PC-3 (cell line): ENCODE measurements around the gene C16orf96. TPM values are rescaled to one million over a fixed set of nuclear protein-coding genes. Genes with fewer than 3 reads are reported as not detected.

ENCODE experiments used
- ATAC-seq: fragments of 200-7000 bp; cut with Tn5 transposase; 2 replicates; pipeline ENCODE4 v1.9.1; 2020; ENCODE audit warnings: mild to moderate bottlenecking, moderate library complexity
- BruUV-seq: library from RNA; stranded (reverse); fragments of 400-500 nt; replicated peaks from 2 replicates; lab custom pipeline; 2021; lab: Mats Ljungman, UMichigan
- CTCF ChIA-PET: fragments of 300-600 bp; sonication (Branson Sonifier 250); formaldehyde crosslinking; loops from one replicate; lab custom pipeline; 2022; ENCODE audit warnings: antibody characterized with exemption; lab: Charles Lee
- POLR2A ChIA-PET: fragments of 300-600 bp; sonication (Branson Sonifier 250); formaldehyde crosslinking; loops from one replicate; lab custom pipeline; 2022; ENCODE audit warnings: antibody characterized with exemption; ENCODE audit not compliant: unreplicated experiment; lab: Charles Lee
- DNase-seq: peaks from one replicate; pipeline ENCODE4 v3.0.0-alpha.2; 2015
- H2AFZ ChIP-seq: fragments of 300-600 bp; sonication (generic); 2 replicates; pipeline ENCODE4 v1.6.0; 2016; ENCODE audit warnings: antibody characterized with exemption, low read length
- H3F3A ChIP-seq: fragments of 300-600 bp; sonication (generic); one replicate; pipeline ENCODE4 v1.6.0; 2017; ENCODE audit warnings: antibody characterized with exemption, low read length, control low read depth, mild to moderate bottlenecking; ENCODE audit not compliant: unreplicated experiment
- H3K27ac ChIP-seq: fragments of 300-600 bp; sonication (generic); 2 replicates; pipeline ENCODE4 v1.5.1; 2016; ENCODE audit warnings: mild to moderate bottlenecking, low read length
- H3K27me3 ChIP-seq: fragments of 300-600 bp; sonication (generic); 2 replicates; pipeline ENCODE4 v1.6.1; 2016; ENCODE audit warnings: low read length, mixed read lengths
- H3K36me3 ChIP-seq: fragments of 300-600 bp; sonication (generic); 2 replicates; pipeline ENCODE4 v1.6.1; 2016; ENCODE audit warnings: low read depth, mixed run types, low read length, mixed read lengths
- H3K4me1 ChIP-seq: fragments of 300-600 bp; sonication (generic); 2 replicates; pipeline ENCODE4 v1.5.1; 2016; ENCODE audit warnings: low read length; ENCODE audit not compliant: insufficient read depth
- H3K4me2 ChIP-seq: fragments of 300-600 bp; sonication (generic); 2 replicates; pipeline ENCODE4 v1.6.0; 2016; ENCODE audit warnings: low read length
- H3K4me3 ChIP-seq: fragments of 300-600 bp; sonication (generic); 2 replicates; pipeline ENCODE4 v1.5.1; 2016; ENCODE audit warnings: mild to moderate bottlenecking, low read length, mixed read lengths
- H3K79me2 ChIP-seq: fragments of 300-600 bp; sonication (generic); 2 replicates; pipeline ENCODE4 v1.6.1; 2017; ENCODE audit warnings: low read length, mixed read lengths
- H3K9ac ChIP-seq: fragments of 300-600 bp; sonication (generic); 2 replicates; pipeline ENCODE4 v1.6.0; 2016; ENCODE audit warnings: mild to moderate bottlenecking, low read length
- H3K9me2 ChIP-seq: fragments of 300-600 bp; sonication (generic); replicated peaks from 2 replicates; pipeline ENCODE4 v1.6.1; 2016; ENCODE audit warnings: mixed run types, low read length, mixed read lengths
- H3K9me3 ChIP-seq: fragments of 300-600 bp; sonication (generic); 2 replicates; pipeline ENCODE4 v1.6.1; 2016; ENCODE audit warnings: low read length, mixed read lengths
- H4K20me1 ChIP-seq: fragments of 300-600 bp; sonication (generic); 2 replicates; pipeline ENCODE4 v1.6.1; 2016; ENCODE audit warnings: low read length, mixed read lengths
- EZH2 ChIP-seq: fragments of 300-600 bp; sonication (generic); IDR thresholded peaks from one replicate; pipeline ENCODE4 v1.6.1; 2017; ENCODE audit warnings: antibody characterized with exemption, mild to moderate bottlenecking, low read length; ENCODE audit not compliant: unreplicated experiment
- EZH2phosphoT487 ChIP-seq: fragments of 300-600 bp; sonication (generic); IDR thresholded peaks from 2 replicates; pipeline ENCODE4 v1.6.1; 2018; ENCODE audit warnings: mild to moderate bottlenecking, antibody characterized with exemption, low read length, borderline replicate concordance
- intact Hi-C: fragments of 100-400 bp; cut with micrococcal nuclease; formaldehyde crosslinking; loops from 2 replicates; pipeline ENCODE4 v1.9.0; 2023
- total RNA-seq: library from RNA; depleted of rRNA; stranded (reverse); fragments of >200 nt; gene quantifications from 2 replicates; pipeline ENCODE4 v1.2.3, GENCODE V29; 2014
- TF ChIP-seq, protein P1 (sequence below): fragments of 300-600 bp; sonication (generic); conservative IDR thresholded peaks from 2 replicates; pipeline ENCODE4 v1.5.1; 2017; ENCODE audit warnings: antibody characterized with exemption, low read depth, mild to moderate bottlenecking, low read length

The C16orf96 gene
- total RNA-seq, 1 experiment from 2014 or later: not detected

- H3K4me1 ChIP-seq: no peaks in the 10 kb centered on the region
- ATAC-seq (no peak), DNase-seq (no peak)
- H3K27ac ChIP-seq: no peak overlapping the region
- H3K9me3 ChIP-seq: no peaks in the 10 kb centered on the region
- POLR2A ChIA-PET: no interaction called here
- no peaks in the 10 kb centered on the region for H4K20me1 ChIP-seq
- no peaks in the 10 kb centered on the region for H3K9me2 ChIP-seq
- no peaks in the 10 kb centered on the region for H3K27me3 ChIP-seq
- CTCF ChIA-PET: interaction anchor here (1.0 to 1.5 kb wide), 3 partner anchors 37 to 42 kb away, joined by 3 to 13 read pairs (median 4); no protein-coding TSS in a partner anchor
- no peak for TF ChIP-seq EZH2
- TF ChIP-seq, protein P1, sequence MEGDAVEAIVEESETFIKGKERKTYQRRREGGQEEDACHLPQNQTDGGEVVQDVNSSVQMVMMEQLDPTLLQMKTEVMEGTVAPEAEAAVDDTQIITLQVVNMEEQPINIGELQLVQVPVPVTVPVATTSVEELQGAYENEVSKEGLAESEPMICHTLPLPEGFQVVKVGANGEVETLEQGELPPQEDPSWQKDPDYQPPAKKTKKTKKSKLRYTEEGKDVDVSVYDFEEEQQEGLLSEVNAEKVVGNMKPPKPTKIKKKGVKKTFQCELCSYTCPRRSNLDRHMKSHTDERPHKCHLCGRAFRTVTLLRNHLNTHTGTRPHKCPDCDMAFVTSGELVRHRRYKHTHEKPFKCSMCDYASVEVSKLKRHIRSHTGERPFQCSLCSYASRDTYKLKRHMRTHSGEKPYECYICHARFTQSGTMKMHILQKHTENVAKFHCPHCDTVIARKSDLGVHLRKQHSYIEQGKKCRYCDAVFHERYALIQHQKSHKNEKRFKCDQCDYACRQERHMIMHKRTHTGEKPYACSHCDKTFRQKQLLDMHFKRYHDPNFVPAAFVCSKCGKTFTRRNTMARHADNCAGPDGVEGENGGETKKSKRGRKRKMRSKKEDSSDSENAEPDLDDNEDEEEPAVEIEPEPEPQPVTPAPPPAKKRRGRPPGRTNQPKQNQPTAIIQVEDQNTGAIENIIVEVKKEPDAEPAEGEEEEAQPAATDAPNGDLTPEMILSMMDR: no peak
- no peak for TF ChIP-seq EZH2phosphoT487
- no peaks in the 10 kb centered on the region for H3F3A ChIP-seq
- intact Hi-C loops: loop anchor here (1.0 kb wide), 1 partner anchor 42 kb away; no protein-coding TSS in a partner anchor
- H3K4me2 ChIP-seq: no peak overlapping the region
- no peak overlapping the region for H2AFZ ChIP-seq
- H3K9ac ChIP-seq: no peak overlapping the region
- no TSS peak for BruUV-seq
- H3K4me3 ChIP-seq: no peak overlapping the region
- H3K36me3 ChIP-seq: no peaks in the 10 kb centered on the region
- no peaks in the 10 kb centered on the region for H3K79me2 ChIP-seq
These were observed 8.0 kb upstream of the C16orf96 start for GRCh38 chr16:4548124-4548523.

DNA sequence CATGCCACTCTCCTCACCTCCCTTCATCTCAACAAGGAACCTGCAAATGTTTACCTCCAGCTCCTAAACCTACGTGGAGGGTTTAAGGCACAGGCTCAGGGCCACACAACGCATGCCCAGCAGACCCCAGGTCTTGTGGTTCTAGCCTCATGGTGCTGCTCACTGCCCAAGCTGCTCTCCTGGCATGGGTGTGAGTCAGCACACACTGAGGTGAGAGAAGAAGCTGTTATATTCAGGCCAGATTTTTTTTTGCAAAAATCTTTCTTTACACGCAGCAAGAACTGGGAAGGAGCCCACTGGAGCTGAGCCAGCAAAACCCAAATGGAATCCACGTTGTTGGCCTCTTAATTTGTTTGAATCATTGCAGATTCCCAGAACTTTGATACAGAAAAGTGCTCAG is 5.5 kb upstream of the C16orf96 start:
- H3F3A ChIP-seq: no peaks in the 10 kb centered on the region
- intact Hi-C loops: no loop called here
- H3K4me3 ChIP-seq: no peak overlapping the region
- no peaks in the 10 kb centered on the region for H3K27me3 ChIP-seq
- no peak for TF ChIP-seq EZH2
- TF ChIP-seq, protein P1: no peak
- no peak for TF ChIP-seq EZH2phosphoT487
- no peak for DNase-seq
- H3K9me2 ChIP-seq: no peaks in the 10 kb centered on the region
- no peaks in the 10 kb centered on the region for H4K20me1 ChIP-seq
- no peak overlapping the region for H3K27ac ChIP-seq
- POLR2A ChIA-PET: no interaction called here
- H3K4me2 ChIP-seq: no peak overlapping the region
- no peaks in the 10 kb centered on the region for H3K36me3 ChIP-seq
- H3K9me3 ChIP-seq: no peaks in the 10 kb centered on the region
- H3K9ac ChIP-seq: no peak overlapping the region
- H3K4me1 ChIP-seq: no peaks in the 10 kb centered on the region
- H2AFZ ChIP-seq: no peak overlapping the region
- CTCF ChIA-PET: no interaction called here
- no TSS peak for BruUV-seq
- H3K79me2 ChIP-seq: no peaks in the 10 kb centered on the region
- ATAC-seq: no peak

GRCh38 chr16:4552541-4552940 is 3.6 kb upstream of the C16orf96 start:
- Histone ChIP-seq H3K4me2 (no peak overlapping the region), H3K36me3 (no peaks in the 10 kb centered on the region), H2AFZ (no peak overlapping the region), H3K4me1 (no peaks in the 10 kb centered on the region), H3K4me3 (no peak overlapping the region), H3K79me2 (no peaks in the 10 kb centered on the region), H3K9ac (no peak overlapping the region), H3K27ac (no peak overlapping the region), H3K9me3 (no peaks in the 10 kb centered on the region), H4K20me1 (no peaks in the 10 kb centered on the region), H3K27me3 (no peaks in the 10 kb centered on the region), H3F3A (no peaks in the 10 kb centered on the region), H3K9me2 (no peaks in the 10 kb centered on the region)
- CTCF ChIA-PET: no interaction called here
- BruUV-seq: no TSS peak
- ATAC-seq: no peak
- no peak for DNase-seq
- intact Hi-C loops: no loop called here
- POLR2A ChIA-PET: no interaction called here
- no peak for TF ChIP-seq EZH2
